Neural progenitor cell (in vitro differentiated cells): ENCODE results near the gene MAP3K4. TPM values are rescaled to one million over a fixed set of nuclear protein-coding genes. Genes with fewer than 3 reads are reported as not detected.
A peak's percentile ranks its signal among the peaks of the same experiment; 100 is the strongest.
"Not testable (repeated sequence)": the region's sequence is repeated elsewhere in the genome, so short reads cannot be mapped to it uniquely, and the experiment has no call there.

Experiments used
- DNase-seq: peaks from one replicate; pipeline ENCODE4 v3.0.0-alpha.2; 2016; ENCODE audit warnings: low spot score
- H2AFZ ChIP-seq: fragments of 200-600 bp; sonication (generic); replicated peaks from 2 replicates; pipeline ENCODE4 v1.6.1; 2016; ENCODE audit warnings: antibody characterized with exemption
- H3F3A ChIP-seq: fragments of 200-600 bp; sonication (generic); 2 replicates; pipeline ENCODE4 v1.6.1; 2016; ENCODE audit warnings: antibody characterized with exemption, low read depth
- H3K27ac ChIP-seq: fragments of 200-600 bp; sonication (generic); 2 replicates; pipeline ENCODE4 v1.5.1; 2016; ENCODE audit warnings: mild to moderate bottlenecking
- H3K27me3 ChIP-seq: fragments of 200-600 bp; sonication (generic); 2 replicates; pipeline ENCODE4 v1.6.1; 2016; ENCODE audit warnings: mild to moderate bottlenecking, moderate library complexity
- H3K36me3 ChIP-seq: fragments of 200-600 bp; sonication (generic); 2 replicates; pipeline ENCODE4 v1.5.1; 2016
- H3K4me1 ChIP-seq: fragments of 200-600 bp; sonication (generic); 2 replicates; pipeline ENCODE4 v1.6.1; 2016; ENCODE audit warnings: mixed run types
- H3K4me2 ChIP-seq: fragments of 200-600 bp; sonication (generic); 2 replicates; pipeline ENCODE4 v1.6.1; 2016
- H3K4me3 ChIP-seq: fragments of 200-600 bp; sonication (generic); 2 replicates; pipeline ENCODE4 v1.5.1; 2016
- H3K79me2 ChIP-seq: fragments of 200-600 bp; sonication (generic); 2 replicates; pipeline ENCODE4 v1.6.1; 2016; ENCODE audit warnings: low read depth
- H3K9ac ChIP-seq: fragments of 200-600 bp; sonication (generic); 2 replicates; pipeline ENCODE4 v1.6.1; 2016
- H3K9me3 ChIP-seq: fragments of 200-600 bp; sonication (generic); 2 replicates; pipeline ENCODE4 v1.5.1; 2016; ENCODE audit warnings: low read depth
- H4K20me1 ChIP-seq: fragments of 200-600 bp; sonication (generic); 2 replicates; pipeline ENCODE4 v1.6.1; 2016; ENCODE audit warnings: low read depth
- H3K27ac Mint-ChIP-seq: 3 replicates; pipeline ENCODE4 v1.8.0; 2021; ENCODE audit warnings: mixed read lengths
- H3K27me3 Mint-ChIP-seq: 2 replicates; pipeline ENCODE4 v1.8.0; 2022; ENCODE audit warnings: low read depth, mild to moderate bottlenecking, inconsistent platforms, moderate library complexity, mixed read lengths; ENCODE audit not compliant: insufficient read depth
- H3K36me3 Mint-ChIP-seq: 3 replicates; pipeline ENCODE4 v1.8.0; 2021; ENCODE audit warnings: mixed read lengths
- H3K4me1 Mint-ChIP-seq: 3 replicates; pipeline ENCODE4 v1.8.0; 2021; ENCODE audit warnings: mixed read lengths
- H3K4me3 Mint-ChIP-seq: 3 replicates; pipeline ENCODE4 v1.8.0; 2021; ENCODE audit warnings: mild to moderate bottlenecking, moderate library complexity, mixed read lengths
- H3K9me3 Mint-ChIP-seq: 3 replicates; pipeline ENCODE4 v1.8.0; 2020; ENCODE audit warnings: mixed read lengths
- EZH2 ChIP-seq: fragments of 200-600 bp; sonication (generic); IDR thresholded peaks from 2 replicates; pipeline ENCODE4 v1.6.1; 2017; ENCODE audit warnings: antibody characterized with exemption, mild to moderate bottlenecking, moderate library complexity
- EZH2phosphoT487 ChIP-seq: fragments of 200-600 bp; sonication (generic); IDR thresholded peaks from 2 replicates; pipeline ENCODE4 v1.6.1; 2017; ENCODE audit warnings: antibody characterized with exemption
- total RNA-seq: library from RNA; depleted of rRNA; stranded (reverse); fragments of >200 nt; gene quantifications from 2 replicates; pipeline ENCODE4 v1.2.3, GENCODE V29; 2015; ENCODE audit warnings: low replicate concordance
- TF ChIP-seq, protein P1 (sequence below): fragments of 200-600 bp; sonication (generic); IDR thresholded peaks from 2 replicates; pipeline ENCODE4 v1.5.1; 2017; ENCODE audit warnings: antibody characterized with exemption, mild to moderate bottlenecking

Gene MAP3K4
- total RNA-seq, 1 donor from 2014 or later = 59.6 TPM

- TF ChIP-seq, protein P1, sequence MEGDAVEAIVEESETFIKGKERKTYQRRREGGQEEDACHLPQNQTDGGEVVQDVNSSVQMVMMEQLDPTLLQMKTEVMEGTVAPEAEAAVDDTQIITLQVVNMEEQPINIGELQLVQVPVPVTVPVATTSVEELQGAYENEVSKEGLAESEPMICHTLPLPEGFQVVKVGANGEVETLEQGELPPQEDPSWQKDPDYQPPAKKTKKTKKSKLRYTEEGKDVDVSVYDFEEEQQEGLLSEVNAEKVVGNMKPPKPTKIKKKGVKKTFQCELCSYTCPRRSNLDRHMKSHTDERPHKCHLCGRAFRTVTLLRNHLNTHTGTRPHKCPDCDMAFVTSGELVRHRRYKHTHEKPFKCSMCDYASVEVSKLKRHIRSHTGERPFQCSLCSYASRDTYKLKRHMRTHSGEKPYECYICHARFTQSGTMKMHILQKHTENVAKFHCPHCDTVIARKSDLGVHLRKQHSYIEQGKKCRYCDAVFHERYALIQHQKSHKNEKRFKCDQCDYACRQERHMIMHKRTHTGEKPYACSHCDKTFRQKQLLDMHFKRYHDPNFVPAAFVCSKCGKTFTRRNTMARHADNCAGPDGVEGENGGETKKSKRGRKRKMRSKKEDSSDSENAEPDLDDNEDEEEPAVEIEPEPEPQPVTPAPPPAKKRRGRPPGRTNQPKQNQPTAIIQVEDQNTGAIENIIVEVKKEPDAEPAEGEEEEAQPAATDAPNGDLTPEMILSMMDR = no peak
- TF ChIP-seq EZH2phosphoT487 (no peak), EZH2 (no peak)
- H3K9me3 Mint-ChIP-seq = peaks cover 4% of the 10 kb centered on the region
- Histone ChIP-seq H3K4me3 (no peak overlapping the region), H3K4me1 (peaks cover 4% of the 10 kb centered on the region), H3K27me3 (no peaks in the 10 kb centered on the region), H3K27ac (no peak overlapping the region), H3K36me3 (no peaks in the 10 kb centered on the region), H3F3A (no peaks in the 10 kb centered on the region), H3K9ac (no peak overlapping the region), H3K4me2 (no peak overlapping the region), H3K79me2 (no peaks in the 10 kb centered on the region), H4K20me1 (no peaks in the 10 kb centered on the region), H3K9me3 (no peaks in the 10 kb centered on the region), H2AFZ (no peak overlapping the region)
- H3K27me3 Mint-ChIP-seq = peaks cover 2% of the 10 kb centered on the region
- peaks cover 31% of the 10 kb centered on the region for H3K4me1 Mint-ChIP-seq
- no peaks in the 10 kb centered on the region for H3K36me3 Mint-ChIP-seq
- no peak overlapping the region for H3K4me3 Mint-ChIP-seq
- DNase-seq = no peak
- no peak overlapping the region for H3K27ac Mint-ChIP-seq
These were observed 18.0 kb upstream of the MAP3K4 start for GRCh38 chr6:160973311-160974250.

- Histone ChIP-seq H3K36me3 (no peaks in the 10 kb centered on the region), H3K27me3 (no peaks in the 10 kb centered on the region), H4K20me1 (no peaks in the 10 kb centered on the region), H3K4me1 (peaks cover 4% of the 10 kb centered on the region), H3K9me3 (no peaks in the 10 kb centered on the region), H3K27ac (no peak overlapping the region), H3K79me2 (no peaks in the 10 kb centered on the region), H2AFZ (no peak overlapping the region), H3F3A (no peaks in the 10 kb centered on the region), H3K4me2 (no peak overlapping the region), H3K9ac (no peak overlapping the region), H3K4me3 (no peak overlapping the region)
- H3K27me3 Mint-ChIP-seq = peaks cover 2% of the 10 kb centered on the region
- H3K36me3 Mint-ChIP-seq = no peaks in the 10 kb centered on the region
- peaks cover 4% of the 10 kb centered on the region for H3K9me3 Mint-ChIP-seq
- H3K4me3 Mint-ChIP-seq = no peak overlapping the region
- TF ChIP-seq EZH2 (no peak), EZH2phosphoT487 (no peak)
- TF ChIP-seq, protein P1 = no peak
- peak overlapping the region; percentile 21 for H3K27ac Mint-ChIP-seq
- H3K4me1 Mint-ChIP-seq = peaks cover 31% of the 10 kb centered on the region
- DNase-seq = no peak
These were observed 17.2 kb upstream of the MAP3K4 start for GRCh38 chr6:160974304-160974771.

DNA sequence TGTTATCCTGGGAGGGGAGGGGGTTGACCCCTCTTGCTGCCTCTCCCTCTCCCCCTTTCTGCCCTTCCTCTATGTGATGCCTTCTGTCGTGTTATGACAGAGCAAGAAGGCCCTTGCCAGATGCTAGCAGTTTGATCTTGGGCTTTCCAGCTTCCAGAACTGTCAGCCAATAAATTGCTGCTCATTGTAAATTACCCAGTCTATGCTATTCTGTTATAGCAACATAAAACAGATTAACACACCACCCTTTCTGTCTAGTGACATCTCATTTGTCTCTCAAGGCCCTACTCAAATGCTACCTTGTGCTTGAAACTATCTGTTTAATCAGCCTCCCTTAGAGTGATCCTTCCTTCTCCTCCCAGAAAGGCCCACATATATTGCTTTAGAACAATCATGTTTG, 16.4 kb upstream of the MAP3K4 start:
- Mint-ChIP-seq H3K27ac (no peak overlapping the region), H3K4me1 (peaks cover 31% of the 10 kb centered on the region), H3K27me3 (peaks cover 2% of the 10 kb centered on the region), H3K4me3 (no peak overlapping the region), H3K9me3 (peaks cover 4% of the 10 kb centered on the region), H3K36me3 (no peaks in the 10 kb centered on the region)
- DNase-seq = no peak
- Histone ChIP-seq H3K4me3 (no peak overlapping the region), H3K36me3 (no peaks in the 10 kb centered on the region), H3K27ac (no peak overlapping the region), H3K9ac (no peak overlapping the region), H4K20me1 (no peaks in the 10 kb centered on the region), H3F3A (no peaks in the 10 kb centered on the region), H3K9me3 (no peaks in the 10 kb centered on the region), H3K27me3 (no peaks in the 10 kb centered on the region), H3K4me1 (peaks cover 4% of the 10 kb centered on the region), H2AFZ (no peak overlapping the region), H3K4me2 (no peak overlapping the region), H3K79me2 (no peaks in the 10 kb centered on the region)
- TF ChIP-seq EZH2phosphoT487 (no peak), EZH2 (no peak)
- TF ChIP-seq, protein P1 = no peak

DNA sequence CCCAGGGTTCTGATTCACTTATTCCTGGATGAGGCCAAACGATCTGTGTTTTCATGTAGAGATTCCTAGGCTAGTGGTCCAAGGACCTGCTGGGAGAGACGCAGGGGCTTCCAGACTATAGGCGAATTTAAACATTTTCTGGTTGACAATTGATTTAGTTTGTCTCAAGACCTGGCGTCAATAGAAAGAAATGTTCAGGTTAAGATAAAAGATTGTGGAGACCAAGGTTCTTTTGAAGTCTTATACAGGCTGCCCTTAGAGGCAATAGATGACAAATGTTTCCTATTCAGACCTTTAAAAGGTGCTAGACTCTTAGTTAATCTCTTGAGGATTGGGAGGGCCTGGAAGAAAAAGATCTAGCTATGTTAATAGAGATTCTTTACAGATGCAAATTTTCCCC, 15.6 kb upstream of the MAP3K4 start:
- not testable (repeated sequence) for H3K4me1 ChIP-seq, H3K9ac ChIP-seq, H3K4me2 ChIP-seq, DNase-seq, H3K27ac Mint-ChIP-seq, H2AFZ ChIP-seq, H3K27me3 ChIP-seq, H3K9me3 Mint-ChIP-seq, H3F3A ChIP-seq, H4K20me1 ChIP-seq, H3K27me3 Mint-ChIP-seq, H3K36me3 ChIP-seq, H3K4me3 Mint-ChIP-seq, H3K9me3 ChIP-seq, H3K27ac ChIP-seq, H3K4me3 ChIP-seq, H3K79me2 ChIP-seq, H3K36me3 Mint-ChIP-seq
- peaks cover 31% of the 10 kb centered on the region for H3K4me1 Mint-ChIP-seq
